HL-60 (cell line): ENCODE results near the gene ALKBH6.
A peak's percentile ranks its signal among the peaks of the same experiment; 100 is the strongest.

Experiments
- DNase-seq, 2 experiments: peaks; one replicate each; pipeline ENCODE4 v3.0.0-alpha.2; 2010 to 2020; ENCODE audit warnings: low read depth in 1 of 2, low spot score in 1 of 2
- H3K27ac ChIP-seq: fragments of 250-450 bp; sonication (Bioruptor Pico); replicated peaks from 2 replicates; pipeline ENCODE4 v1.5.1; 2020; ENCODE audit warnings: mild to moderate bottlenecking, moderate library complexity
- H3K27me3 ChIP-seq: fragments of 250-450 bp; sonication (Bioruptor Pico); 2 replicates; pipeline ENCODE4 v1.5.1; 2021; ENCODE audit warnings: mild to moderate bottlenecking, moderate library complexity; ENCODE audit not compliant: insufficient read depth, poor library complexity, severe bottlenecking
- H3K4me3 ChIP-seq: replicated peaks from 2 replicates; pipeline ENCODE4 v1.5.1; 2011; ENCODE audit warnings: mild to moderate bottlenecking, control low read depth, low read length; ENCODE audit not compliant: insufficient read depth
- GABPA ChIP-seq: IDR thresholded peaks from 2 replicates; pipeline ENCODE4 v1.6.1; 2012; ENCODE audit warnings: low read depth
- POLR2AphosphoS5 ChIP-seq: IDR thresholded peaks from 2 replicates; pipeline ENCODE4 v1.6.1; 2012; ENCODE audit warnings: low read depth
- REST ChIP-seq: IDR thresholded peaks from 2 replicates; pipeline ENCODE4 v1.6.1; 2012; ENCODE audit warnings: low read depth; ENCODE audit not compliant: insufficient replicate concordance
- SPI1 ChIP-seq: IDR thresholded peaks from 2 replicates; pipeline ENCODE4 v1.6.1; 2012; ENCODE audit warnings: low read depth, mild to moderate bottlenecking, borderline replicate concordance
- long read RNA-seq: library from polyadenylated mRNA; unstranded; transcript quantifications from one replicate; pipeline ENCODE4 v2.0.0, GENCODE V29; 2020
- TF ChIP-seq, protein P1 (sequence below): IDR thresholded peaks from one replicate; pipeline ENCODE4 v1.5.1; 2011; ENCODE audit warnings: low read length, control low read depth, inconsistent platforms; ENCODE audit not compliant: insufficient read depth

The ALKBH6 gene
- long read RNA-seq, partial matches to known transcripts = 0 of 13 reads
- long read RNA-seq, other reads (novel, unspliced or antisense) = 12 of 13 reads

DNA sequence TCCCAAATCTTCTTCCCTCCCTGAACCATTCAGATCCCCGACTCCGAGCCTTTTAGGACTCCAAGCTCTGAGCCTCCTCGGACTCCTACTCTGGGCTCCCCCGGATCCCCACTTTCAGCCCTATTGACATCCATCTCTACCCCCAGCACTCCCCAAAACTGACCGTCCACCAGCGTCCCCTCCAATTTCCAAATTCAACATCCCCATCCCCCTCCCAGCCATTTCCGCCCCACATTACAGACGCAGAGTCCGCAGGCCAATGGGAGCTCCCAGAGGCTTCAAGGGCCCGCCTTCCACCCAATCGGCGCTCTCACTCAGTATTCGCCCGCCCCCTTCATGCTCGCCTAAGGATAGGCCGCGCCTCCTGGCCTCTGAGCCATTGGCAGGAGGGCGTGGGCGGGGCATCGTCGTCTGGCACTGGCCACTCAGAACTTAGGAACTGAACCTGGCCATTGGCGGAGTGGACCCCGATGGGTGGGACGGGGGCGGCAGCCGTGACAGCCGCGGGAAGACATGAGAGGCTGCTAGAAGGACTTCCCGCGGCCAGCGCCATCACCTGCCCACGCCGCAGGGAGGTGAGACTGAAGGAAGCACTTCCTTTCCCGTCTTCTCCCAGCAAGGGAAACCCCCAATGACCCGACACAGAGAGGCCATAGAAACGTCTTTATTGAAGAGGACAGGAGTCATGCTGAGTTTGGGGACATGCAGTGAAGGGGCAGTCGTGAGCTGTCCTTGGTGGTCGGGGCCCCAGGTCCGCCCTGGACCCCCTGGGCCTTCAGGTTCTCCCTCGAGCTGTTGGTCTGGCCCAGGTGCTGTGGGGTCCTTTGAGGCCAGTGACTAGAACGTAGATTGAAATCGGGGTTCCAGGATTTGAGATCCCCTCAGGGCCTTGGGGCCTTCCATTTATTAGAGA lies at the start of gene ALKBH6:
Gene ALKBH6, minus strand, starts transcription at position 202 of the 913 bp plus-strand sequence. CDS start 816 bp downstream, outside the sequence.
- Histone ChIP-seq H3K4me3 (peak within 1 kb of the TSS; percentile 86), H3K27me3 (no peaks in the 10 kb centered on the region), H3K27ac (peak within 1 kb of the TSS; percentile 77)
- TF ChIP-seq REST (peak; percentile 77), POLR2AphosphoS5 (peak; percentile 69), GABPA (peak; percentile 40; the same call in 1 of the 2 replicates), SPI1 (peak; percentile 23; the same call in 1 of the 2 replicates)
- TF ChIP-seq, protein P1, sequence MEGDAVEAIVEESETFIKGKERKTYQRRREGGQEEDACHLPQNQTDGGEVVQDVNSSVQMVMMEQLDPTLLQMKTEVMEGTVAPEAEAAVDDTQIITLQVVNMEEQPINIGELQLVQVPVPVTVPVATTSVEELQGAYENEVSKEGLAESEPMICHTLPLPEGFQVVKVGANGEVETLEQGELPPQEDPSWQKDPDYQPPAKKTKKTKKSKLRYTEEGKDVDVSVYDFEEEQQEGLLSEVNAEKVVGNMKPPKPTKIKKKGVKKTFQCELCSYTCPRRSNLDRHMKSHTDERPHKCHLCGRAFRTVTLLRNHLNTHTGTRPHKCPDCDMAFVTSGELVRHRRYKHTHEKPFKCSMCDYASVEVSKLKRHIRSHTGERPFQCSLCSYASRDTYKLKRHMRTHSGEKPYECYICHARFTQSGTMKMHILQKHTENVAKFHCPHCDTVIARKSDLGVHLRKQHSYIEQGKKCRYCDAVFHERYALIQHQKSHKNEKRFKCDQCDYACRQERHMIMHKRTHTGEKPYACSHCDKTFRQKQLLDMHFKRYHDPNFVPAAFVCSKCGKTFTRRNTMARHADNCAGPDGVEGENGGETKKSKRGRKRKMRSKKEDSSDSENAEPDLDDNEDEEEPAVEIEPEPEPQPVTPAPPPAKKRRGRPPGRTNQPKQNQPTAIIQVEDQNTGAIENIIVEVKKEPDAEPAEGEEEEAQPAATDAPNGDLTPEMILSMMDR = no peak
- peak; percentile 98 to 100 for DNase-seq

DNA sequence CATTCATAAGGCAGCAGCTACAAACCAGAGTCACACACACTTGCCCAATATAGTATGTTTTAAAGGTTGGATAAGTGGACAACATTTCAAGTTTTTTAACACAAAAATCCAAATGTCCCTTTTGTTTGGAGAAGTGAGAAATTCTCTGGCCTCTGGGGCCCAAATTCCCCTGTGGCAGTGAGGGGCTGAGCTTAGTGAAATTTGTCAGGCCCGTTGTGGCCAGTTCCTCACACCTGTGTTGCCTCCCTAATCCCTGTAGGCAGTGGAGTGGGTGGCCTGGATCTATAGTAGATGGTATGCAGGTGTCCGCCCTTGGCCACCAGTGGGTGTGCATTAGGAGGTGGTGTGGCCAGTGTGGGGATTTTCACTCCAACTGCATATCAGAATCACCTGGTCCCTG lies 47.4 kb upstream of the ALKBH6 start:
- H3K27ac ChIP-seq = no peak overlapping the region
- H3K4me3 ChIP-seq = no peak overlapping the region
- DNase-seq = no peak
- TF ChIP-seq GABPA (no peak), REST (no peak), POLR2AphosphoS5 (no peak), SPI1 (no peak)
- TF ChIP-seq, protein P1 = no peak
- H3K27me3 ChIP-seq = no peaks in the 10 kb centered on the region

DNA sequence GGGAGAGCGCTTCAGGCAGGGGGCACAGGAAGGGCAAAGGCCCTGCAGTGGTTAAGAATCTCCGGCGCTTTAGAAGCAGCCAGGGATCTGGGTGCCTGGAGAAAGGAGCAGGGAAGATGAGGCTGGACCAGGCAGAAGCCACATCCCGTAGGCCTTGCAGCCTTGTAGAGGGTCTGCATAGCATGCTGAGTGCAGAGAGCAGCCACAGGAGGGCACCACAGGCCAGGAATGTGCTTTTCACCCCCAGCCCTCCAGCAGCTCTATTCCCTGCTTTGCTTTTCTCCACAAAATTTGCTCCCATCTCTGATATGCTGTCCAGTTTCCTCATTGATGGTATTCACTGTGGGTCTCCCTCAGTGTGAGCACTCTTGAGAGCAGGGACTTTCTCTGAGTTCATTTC lies 46.4 kb upstream of the ALKBH6 start:
- peak in 1 of 2 experiments; percentile 11 for DNase-seq
- no peak overlapping the region for H3K27ac ChIP-seq
- H3K4me3 ChIP-seq = no peak overlapping the region
- TF ChIP-seq, protein P1 = peak; percentile 36
- no peak for TF ChIP-seq POLR2AphosphoS5
- no peaks in the 10 kb centered on the region for H3K27me3 ChIP-seq
